Activated naive CD8-positive, alpha-beta T cell treated with anti-CD3 and anti-CD28 coated beads for 36 hours (primary cell): ENCODE results near the gene AKR1A1. TPM values are rescaled to one million over a fixed set of nuclear protein-coding genes. Genes with fewer than 3 reads are reported as not detected.
"Not testable (repeated sequence)": the region's sequence is repeated elsewhere in the genome, so short reads cannot be mapped to it uniquely, and the experiment has no call there.

Experiments used
- DNase-seq: peaks from one replicate; pipeline ENCODE4 v3.0.0; 2021
- H3K27ac Mint-ChIP-seq: one replicate; pipeline ENCODE4 v1.8.0; 2022; ENCODE audit warnings: mild to moderate bottlenecking, moderate library complexity, mixed read lengths
- H3K27me3 Mint-ChIP-seq: one replicate; pipeline ENCODE4 v1.8.0; 2022; ENCODE audit warnings: mild to moderate bottlenecking, mixed read lengths
- H3K36me3 Mint-ChIP-seq: one replicate; pipeline ENCODE4 v1.8.0; 2021; ENCODE audit warnings: mild to moderate bottlenecking, mixed read lengths
- H3K4me1 Mint-ChIP-seq: one replicate; pipeline ENCODE4 v1.8.0; 2021; ENCODE audit warnings: mixed read lengths
- H3K4me3 Mint-ChIP-seq: one replicate; pipeline ENCODE4 v1.8.0; 2022; ENCODE audit warnings: mild to moderate bottlenecking, moderate library complexity, mixed read lengths
- H3K9me3 Mint-ChIP-seq: one replicate; pipeline ENCODE4 v1.8.0; 2022; ENCODE audit warnings: mixed read lengths
- total RNA-seq, 2 experiments: library from RNA; stranded (reverse); gene quantifications; one replicate each; pipeline ENCODE4 v1.2.3, GENCODE V29; 2021

The AKR1A1 gene
- total RNA-seq, 2 experiments from 2014 or later, result 181 to 203 TPM

DNA sequence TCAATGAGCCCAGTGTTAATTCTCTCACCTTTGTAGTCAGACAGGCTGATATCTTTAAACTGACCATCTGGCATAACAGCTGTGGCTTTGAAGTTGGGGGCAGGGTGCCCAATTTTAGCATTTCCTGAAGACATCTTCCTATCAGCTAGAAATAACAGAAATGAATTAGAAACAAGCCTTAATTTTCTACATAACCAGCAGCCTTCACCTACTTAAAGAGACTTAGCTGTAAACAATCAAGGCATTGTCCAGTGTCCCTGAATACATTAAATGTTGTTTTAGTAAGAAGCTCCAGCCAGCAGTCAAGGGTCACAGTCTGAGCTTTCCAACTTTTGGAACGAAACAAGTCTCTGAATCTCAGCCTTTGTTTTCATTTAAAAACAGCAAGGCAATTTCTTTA, 31.7 kb upstream of the AKR1A1 start:
- H3K9me3 Mint-ChIP-seq, result no peaks in the 10 kb centered on the region
- H3K27me3 Mint-ChIP-seq, result peaks cover 4% of the 10 kb centered on the region
- peak overlapping the region; percentile 93 for H3K4me3 Mint-ChIP-seq
- peak overlapping the region; percentile 23 for H3K27ac Mint-ChIP-seq
- peaks cover 44% of the 10 kb centered on the region for H3K36me3 Mint-ChIP-seq
- peaks cover 50% of the 10 kb centered on the region for H3K4me1 Mint-ChIP-seq
- DNase-seq, result no peak

DNA sequence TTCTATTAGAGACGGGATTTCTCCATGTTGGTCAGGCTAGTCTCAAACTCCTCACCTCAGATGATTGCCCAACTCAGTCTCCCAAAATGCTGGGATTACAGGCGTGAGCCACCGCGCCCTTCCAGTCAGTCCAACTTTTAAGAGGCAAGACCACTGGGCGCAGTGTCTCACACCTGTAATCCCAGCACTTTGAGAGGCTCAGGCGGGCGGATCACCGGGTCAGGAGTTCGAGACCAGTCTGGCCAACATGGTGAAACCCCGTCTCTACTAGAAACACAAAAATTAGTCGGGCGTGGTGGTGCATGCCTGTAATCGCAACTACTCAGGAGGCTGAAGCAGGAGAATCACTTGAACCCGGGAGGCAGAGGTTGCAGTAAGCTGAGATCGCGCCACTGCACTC, 30.9 kb upstream of the AKR1A1 start:
- H3K27me3 Mint-ChIP-seq, DNase-seq, H3K9me3 Mint-ChIP-seq: not testable (repeated sequence)
- H3K36me3 Mint-ChIP-seq, result peaks cover 41% of the 10 kb centered on the region
- H3K4me1 Mint-ChIP-seq, result peaks cover 52% of the 10 kb centered on the region
- H3K4me3 Mint-ChIP-seq, result peak overlapping the region; percentile 93
- peak overlapping the region; percentile 85 for H3K27ac Mint-ChIP-seq

DNA sequence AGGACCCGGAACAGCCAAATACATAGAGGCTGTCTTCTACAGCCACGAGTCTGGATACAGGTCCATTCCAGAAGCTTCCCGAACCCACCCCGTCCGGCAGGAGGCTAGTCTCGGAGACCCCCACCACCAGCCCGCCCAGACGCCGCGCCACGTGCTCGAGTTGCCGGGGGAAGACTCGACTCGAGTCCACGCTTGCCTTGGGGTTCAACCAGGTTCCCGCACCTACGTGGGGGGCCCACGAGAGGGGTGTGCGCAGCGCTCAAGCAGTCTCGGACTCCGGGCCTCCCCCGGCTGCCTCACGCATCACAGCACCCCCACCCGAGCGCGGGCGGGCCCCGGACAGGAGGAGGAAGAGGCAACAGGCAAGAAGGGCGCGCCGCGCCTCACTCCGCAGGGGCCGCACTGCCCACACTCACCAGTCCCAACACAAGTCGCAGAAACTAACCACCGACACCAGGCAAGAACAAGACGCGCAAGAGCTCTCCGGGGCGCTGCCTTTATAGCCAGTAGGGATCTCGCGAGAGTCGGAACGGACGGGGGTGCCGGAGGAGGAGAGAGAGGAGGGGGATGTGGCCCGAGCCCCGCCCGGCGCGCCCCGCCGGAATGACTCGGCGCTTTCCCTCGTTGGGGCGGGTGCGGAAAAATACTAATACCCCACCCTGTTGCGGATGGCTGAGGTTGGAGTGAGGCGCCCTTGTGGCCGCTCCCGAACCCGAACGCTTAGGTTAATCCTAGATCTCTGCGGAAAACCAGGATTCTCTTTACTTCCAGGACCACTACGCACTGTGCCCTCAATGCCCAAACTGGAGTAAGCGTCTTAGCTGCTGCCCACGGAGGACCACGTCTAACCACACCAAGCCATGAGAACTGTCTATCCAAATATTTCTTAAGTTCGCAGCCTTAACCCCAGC, 29.0 kb upstream of the AKR1A1 start, which contains the start of gene PRDX1:
PRDX1 (minus strand) TSS at position 472 of the 911 bp plus-strand sequence. CDS start 2,841 bp downstream, outside the sequence.
- peaks cover 26% of the 10 kb centered on the region for H3K36me3 Mint-ChIP-seq
- peaks cover 45% of the 10 kb centered on the region for H3K4me1 Mint-ChIP-seq
- peak; percentile 97 for DNase-seq

GRCh38 chr1:45522324-45523104, 28.1 kb upstream of the AKR1A1 start:
- H3K36me3 Mint-ChIP-seq, result peaks cover 20% of the 10 kb centered on the region
- H3K9me3 Mint-ChIP-seq, result no peaks in the 10 kb centered on the region
- no peak for DNase-seq
- H3K4me3 Mint-ChIP-seq, result peak overlapping the region; percentile 93
- peaks cover 8% of the 10 kb centered on the region for H3K27me3 Mint-ChIP-seq
- peak overlapping the region; percentile 92 for H3K27ac Mint-ChIP-seq
- H3K4me1 Mint-ChIP-seq, result peaks cover 40% of the 10 kb centered on the region

More for the DNA sequence above, 29.0 kb upstream of the AKR1A1 start, which contains the start of gene PRDX1:
- peak within 1 kb of the TSS; percentile 92 for H3K27ac Mint-ChIP-seq
- no peaks in the 10 kb centered on the region for H3K9me3 Mint-ChIP-seq
- H3K27me3 Mint-ChIP-seq, result peaks cover 8% of the 10 kb centered on the region
- H3K4me3 Mint-ChIP-seq, result peak within 1 kb of the TSS; percentile 93

GRCh38 chr1:45523516-45523915, 27.1 kb upstream of the AKR1A1 start:
- Mint-ChIP-seq H3K27ac (peak overlapping the region; percentile 19), H3K36me3 (peaks cover 18% of the 10 kb centered on the region), H3K4me1 (peaks cover 38% of the 10 kb centered on the region), H3K4me3 (peak overlapping the region; percentile 93)
- H3K9me3 Mint-ChIP-seq, H3K27me3 Mint-ChIP-seq, DNase-seq: not testable (repeated sequence)

- H3K4me3 Mint-ChIP-seq, H3K9me3 Mint-ChIP-seq, H3K27ac Mint-ChIP-seq, DNase-seq, H3K27me3 Mint-ChIP-seq: not testable (repeated sequence)
- Mint-ChIP-seq H3K4me1 (peaks cover 34% of the 10 kb centered on the region), H3K36me3 (peaks cover 14% of the 10 kb centered on the region)
Measured at GRCh38 chr1:45523975-45524374, 26.7 kb upstream of the AKR1A1 start.

DNA sequence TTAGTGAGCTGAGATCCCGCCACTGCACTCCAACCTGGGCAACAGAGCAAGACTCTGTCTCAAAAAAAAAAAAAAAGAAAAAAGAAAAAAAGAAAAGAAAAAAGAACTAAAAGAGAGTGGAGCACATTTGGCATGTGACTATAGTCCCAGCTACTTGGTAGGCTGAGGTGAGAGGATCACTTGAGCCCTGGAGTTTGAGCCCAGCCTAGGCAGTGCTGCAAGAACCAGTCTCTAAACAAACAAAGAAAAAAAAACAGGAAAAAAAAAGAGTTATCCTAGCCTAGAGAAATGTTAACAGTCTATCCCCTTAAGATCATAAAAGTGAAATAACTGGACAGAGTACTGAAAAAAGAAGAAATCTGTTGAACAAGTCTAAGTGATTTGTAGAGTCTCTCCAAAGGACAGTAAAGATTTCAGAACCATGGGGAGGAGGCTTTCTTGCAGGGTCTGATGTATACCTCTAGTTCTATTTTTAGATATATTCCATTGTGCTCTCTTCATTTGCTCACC, 24.4 kb upstream of the AKR1A1 start:
- Mint-ChIP-seq H3K4me1 (peaks cover 23% of the 10 kb centered on the region), H3K27me3 (peaks cover 8% of the 10 kb centered on the region), H3K9me3 (no peaks in the 10 kb centered on the region), H3K4me3 (no peak overlapping the region), H3K36me3 (peaks cover under 1% of the 10 kb centered on the region), H3K27ac (no peak overlapping the region)
- no peak for DNase-seq

DNA sequence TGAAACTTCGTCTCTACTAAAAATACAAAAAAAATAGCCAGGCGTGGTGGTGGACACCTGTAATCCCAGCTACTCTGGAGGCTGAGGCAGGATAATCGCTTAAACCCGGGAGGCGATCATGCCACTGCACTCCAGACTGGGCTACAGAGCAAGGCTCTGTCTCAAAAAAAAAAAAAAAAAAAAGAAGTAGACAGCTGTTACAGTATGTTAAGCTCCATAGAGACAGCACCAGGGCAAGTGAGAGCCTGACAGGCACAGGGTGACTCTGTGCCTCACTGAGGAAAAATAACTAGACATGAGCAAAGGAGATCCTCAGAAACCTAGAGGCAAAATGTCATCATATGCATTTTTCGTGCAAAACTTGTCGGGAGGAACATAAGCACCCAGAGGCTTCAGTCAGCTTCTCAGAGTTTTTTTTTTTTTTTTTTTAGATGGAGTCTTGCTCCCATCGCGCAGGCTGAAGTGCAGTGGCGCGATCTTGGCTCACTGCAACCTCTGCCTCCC, 19.9 kb upstream of the AKR1A1 start:
- Mint-ChIP-seq H3K27ac (no peak overlapping the region), H3K4me3 (no peak overlapping the region), H3K4me1 (no peaks in the 10 kb centered on the region), H3K36me3 (no peaks in the 10 kb centered on the region), H3K9me3 (no peaks in the 10 kb centered on the region), H3K27me3 (peaks cover 4% of the 10 kb centered on the region)
- no peak for DNase-seq

DNA sequence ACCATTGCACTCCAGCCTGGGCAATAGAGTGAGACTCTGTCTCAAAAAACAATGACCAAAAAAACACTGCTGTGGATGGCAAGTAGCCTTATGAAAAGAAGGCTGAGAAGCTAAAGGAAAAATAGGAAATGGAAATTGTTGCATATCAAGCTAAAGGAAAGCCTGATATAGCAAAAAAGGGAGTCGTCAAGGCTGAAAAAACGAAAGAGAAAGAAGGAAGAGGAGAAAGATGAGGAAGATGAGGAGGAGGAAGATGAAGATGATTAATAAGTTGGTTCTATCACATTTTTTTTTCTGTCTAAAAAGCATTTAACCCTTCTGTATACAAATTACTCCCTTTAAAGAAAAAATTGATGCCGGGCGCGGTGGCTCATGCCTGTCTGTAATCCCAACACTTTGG, 18.8 kb upstream of the AKR1A1 start:
- Mint-ChIP-seq H3K4me1 (peaks cover 8% of the 10 kb centered on the region), H3K4me3 (no peak overlapping the region), H3K9me3 (no peaks in the 10 kb centered on the region), H3K27me3 (no peaks in the 10 kb centered on the region), H3K27ac (no peak overlapping the region), H3K36me3 (no peaks in the 10 kb centered on the region)
- no peak for DNase-seq

GRCh38 chr1:45535988-45536766, 14.4 kb upstream of the AKR1A1 start:
- Mint-ChIP-seq H3K9me3 (no peaks in the 10 kb centered on the region), H3K4me3 (no peak overlapping the region), H3K4me1 (peaks cover 9% of the 10 kb centered on the region), H3K27ac (no peak overlapping the region), H3K27me3 (peaks cover 3% of the 10 kb centered on the region), H3K36me3 (no peaks in the 10 kb centered on the region)
- DNase-seq, result no peak

DNA sequence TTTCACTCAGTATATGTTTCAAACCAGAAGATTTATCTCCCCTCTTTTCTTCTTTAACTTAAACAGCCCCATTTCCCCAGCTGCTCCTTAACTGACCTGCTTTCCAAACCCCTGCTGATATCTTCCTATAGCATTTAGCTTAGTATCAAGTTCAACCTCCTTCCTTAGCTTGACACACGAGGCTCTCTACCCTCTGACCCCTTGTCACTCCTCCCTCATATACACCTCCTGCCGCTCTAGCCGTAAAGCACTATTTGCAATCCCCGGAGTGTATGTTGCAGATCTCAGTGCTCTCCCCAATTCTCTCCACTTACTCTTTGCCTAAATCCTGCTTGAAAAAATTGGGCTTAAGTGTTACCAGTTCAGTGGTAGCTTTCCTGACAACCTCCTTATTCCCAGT, 13.7 kb upstream of the AKR1A1 start:
- H3K9me3 Mint-ChIP-seq, result no peaks in the 10 kb centered on the region
- H3K4me1 Mint-ChIP-seq, result peaks cover 9% of the 10 kb centered on the region
- no peak overlapping the region for H3K27ac Mint-ChIP-seq
- peaks cover 3% of the 10 kb centered on the region for H3K27me3 Mint-ChIP-seq
- H3K4me3 Mint-ChIP-seq, result no peak overlapping the region
- no peak for DNase-seq
- no peaks in the 10 kb centered on the region for H3K36me3 Mint-ChIP-seq

- no peak for DNase-seq
- peaks cover 3% of the 10 kb centered on the region for H3K27me3 Mint-ChIP-seq
- H3K27ac Mint-ChIP-seq, result no peak overlapping the region
- H3K9me3 Mint-ChIP-seq, result no peaks in the 10 kb centered on the region
- H3K4me1 Mint-ChIP-seq, result peaks cover 41% of the 10 kb centered on the region
- no peak overlapping the region for H3K4me3 Mint-ChIP-seq
- no peaks in the 10 kb centered on the region for H3K36me3 Mint-ChIP-seq
Measured at GRCh38 chr1:45541193-45541592, 9.4 kb upstream of the AKR1A1 start.

DNA sequence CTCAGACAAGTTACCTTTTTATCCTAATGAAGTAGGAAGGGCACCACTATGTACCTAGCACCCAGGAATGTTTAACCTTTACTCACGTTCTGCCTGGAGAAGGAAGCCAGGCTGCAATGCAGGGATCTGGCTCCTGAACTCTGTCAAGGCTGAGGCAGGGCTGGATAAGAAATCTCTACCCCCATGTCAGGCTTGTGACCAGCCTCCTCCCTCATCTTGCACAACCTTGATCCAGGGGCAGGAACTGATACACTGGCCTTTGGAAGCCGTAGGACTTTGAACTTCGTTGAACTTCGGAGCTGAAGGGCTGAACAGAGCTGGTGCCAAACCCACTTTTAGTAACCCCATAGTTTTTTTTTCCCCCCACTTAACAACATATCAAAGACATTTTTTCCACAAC, 8.0 kb upstream of the AKR1A1 start:
- Mint-ChIP-seq H3K9me3 (no peaks in the 10 kb centered on the region), H3K27ac (no peak overlapping the region), H3K36me3 (no peaks in the 10 kb centered on the region), H3K4me1 (peaks cover 34% of the 10 kb centered on the region), H3K27me3 (peaks cover 3% of the 10 kb centered on the region), H3K4me3 (no peak overlapping the region)
- DNase-seq, result no peak
